NOMO-1 treated with DMSO at 0.1 percent for 48 hours (cell line): Measurements from ENCODE around the gene EXOC3L2.
A peak's percentile ranks its signal among the peaks of the same experiment; 100 is the strongest.
"Not testable (repeated sequence)": the region's sequence is repeated elsewhere in the genome, so short reads cannot be mapped to it uniquely, and the experiment has no call there.

Source experiments
- DNase-seq: peaks from one replicate; lab custom pipeline; 2025; ENCODE audit not compliant: unreplicated experiment; lab: John Stamatoyannopoulos, UW

Gene EXOC3L2

DNA sequence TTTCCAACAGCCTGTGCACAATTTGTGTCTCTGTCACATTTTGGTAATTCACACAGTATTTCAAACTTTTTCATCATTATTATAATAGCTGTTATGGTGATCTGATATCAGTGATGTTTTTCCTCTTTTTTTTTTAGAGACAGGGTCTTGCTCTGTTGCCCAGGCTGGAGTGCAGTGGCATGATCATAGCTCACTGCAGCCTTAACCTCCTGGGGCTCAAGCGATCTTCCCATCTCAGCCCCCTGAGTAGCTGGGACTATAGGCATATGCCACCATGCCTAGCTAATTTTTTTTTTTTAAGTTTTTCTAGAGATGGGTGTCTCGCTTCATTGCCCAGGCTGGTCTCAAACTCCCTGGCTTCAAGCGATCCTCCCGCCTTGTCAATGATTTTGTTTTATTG, 11.6 kb upstream of the EXOC3L2 start:
- DNase-seq = no peak

- DNase-seq = no peak
Measured at GRCh38 chr19:45255611-45256157, 10.5 kb upstream of the EXOC3L2 start.

- no peak for DNase-seq
Measured at GRCh38 chr19:45254044-45254531, 8.9 kb upstream of the EXOC3L2 start.

DNA sequence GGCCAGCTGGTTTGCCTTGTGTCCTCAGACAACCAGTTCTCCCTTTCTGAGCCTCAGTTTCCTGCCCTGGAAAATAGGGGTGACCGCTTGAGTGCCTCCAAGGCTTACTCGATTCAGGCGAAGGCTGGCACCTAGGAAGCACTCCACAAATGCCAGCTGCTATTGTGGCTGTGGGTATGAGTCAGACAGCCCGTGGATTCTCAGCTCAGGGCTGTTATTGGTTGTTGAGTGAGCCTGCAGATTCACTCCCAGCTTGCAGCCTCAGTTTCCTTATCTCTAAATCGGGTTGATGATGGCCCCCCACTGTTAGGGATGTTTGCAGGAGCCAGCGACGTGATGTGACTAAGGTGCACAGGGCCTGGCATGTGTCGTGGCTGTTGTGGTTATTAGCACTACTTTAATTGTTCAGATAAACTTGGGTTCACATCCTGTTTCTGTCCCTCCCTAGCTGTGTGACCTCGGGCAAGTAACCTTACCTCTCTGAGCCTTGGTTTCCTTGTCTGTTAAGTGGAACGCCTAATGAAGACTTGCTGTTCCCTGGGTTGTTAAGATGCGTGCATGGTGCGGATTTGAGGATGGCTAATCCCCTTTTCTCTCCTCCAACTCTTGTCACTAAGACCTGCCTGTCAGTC, 8.3 kb upstream of the EXOC3L2 start:
- peak; percentile 10 for DNase-seq

DNA sequence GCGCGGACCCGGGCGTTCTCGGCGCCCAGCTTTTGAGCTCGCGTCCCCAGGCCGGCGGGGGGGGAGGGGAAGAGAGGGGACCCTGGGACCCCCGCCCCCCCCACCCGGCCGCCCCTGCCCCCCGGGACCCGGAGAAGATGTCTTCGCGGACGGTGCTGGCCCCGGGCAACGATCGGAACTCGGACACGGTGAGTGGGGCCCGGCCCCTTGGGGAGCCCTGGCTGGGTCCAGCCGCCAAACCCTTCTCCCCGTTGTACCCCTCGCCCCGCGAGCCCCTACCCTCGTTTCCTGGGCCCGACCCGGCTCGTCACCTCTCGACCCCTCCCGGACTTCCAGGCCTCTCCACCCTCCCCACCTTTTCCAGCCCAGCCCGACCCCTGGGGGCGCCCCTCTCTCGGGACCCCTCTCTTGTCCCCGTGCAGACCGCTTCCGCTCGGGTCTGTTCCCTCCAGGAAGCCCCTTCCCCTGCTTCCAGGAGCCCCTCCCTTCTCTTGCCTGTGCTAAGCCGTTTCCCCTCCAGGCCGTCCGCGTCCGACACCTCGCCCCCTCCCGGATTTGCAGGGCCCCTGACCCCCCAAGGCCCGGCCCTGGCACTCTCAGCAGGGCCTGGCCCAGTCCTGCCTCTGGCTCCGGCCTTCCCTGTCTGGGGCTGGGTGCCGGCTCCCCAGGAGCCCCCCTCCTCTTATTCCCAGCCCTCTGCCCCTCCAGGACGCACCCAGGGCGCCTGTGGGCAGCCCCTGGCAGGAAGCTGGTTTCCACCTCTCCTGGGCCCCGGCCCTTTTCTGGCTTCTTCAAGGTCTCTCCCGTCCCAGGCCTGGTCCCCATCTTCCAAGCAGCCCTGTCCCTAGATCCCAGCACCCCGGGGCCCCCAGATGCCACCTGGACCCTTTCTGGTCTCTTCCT, 6.5 kb upstream of the EXOC3L2 start:
- DNase-seq = no peak

DNA sequence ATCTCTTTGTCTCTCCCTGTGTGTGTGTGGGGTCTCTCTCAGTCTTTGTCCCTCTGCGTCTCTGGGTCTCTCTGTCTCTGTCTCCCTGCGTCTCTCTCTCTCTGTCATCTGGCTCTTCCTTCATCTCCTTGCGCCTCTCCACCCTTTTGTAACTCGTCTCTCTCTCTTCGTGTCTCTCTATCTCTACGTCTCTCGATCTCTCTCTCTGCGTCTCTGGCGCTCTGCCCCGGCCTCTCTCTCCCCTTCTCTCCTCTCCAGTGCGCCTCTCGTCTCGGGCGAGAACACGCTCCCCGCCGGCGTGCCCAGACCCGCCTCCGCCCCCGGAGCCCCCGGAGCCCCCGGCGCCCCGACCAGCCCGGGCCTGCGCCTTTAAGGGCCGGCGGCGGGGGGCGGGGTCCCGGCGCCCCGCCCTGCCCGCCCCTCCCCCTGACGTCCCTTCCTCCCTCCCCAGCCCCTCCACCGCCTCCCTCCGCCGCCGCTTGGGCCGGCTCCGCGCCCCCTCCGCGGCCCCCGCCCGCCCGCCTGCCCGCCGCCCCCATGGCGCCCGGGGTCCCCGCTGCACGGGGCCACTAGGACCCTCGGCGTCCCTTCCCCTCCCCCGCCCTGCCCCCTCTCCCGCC, 5.7 kb upstream of the EXOC3L2 start, which contains the start of gene MARK4:
TSS of gene MARK4 (plus strand) at position 440 of the 620 bp plus-strand sequence. CDS start 318 bp downstream, outside the sequence.
- peak; percentile 60 for DNase-seq

- DNase-seq = no peak
Measured at GRCh38 chr19:45250216-45250831, 5.1 kb upstream of the EXOC3L2 start.

DNA sequence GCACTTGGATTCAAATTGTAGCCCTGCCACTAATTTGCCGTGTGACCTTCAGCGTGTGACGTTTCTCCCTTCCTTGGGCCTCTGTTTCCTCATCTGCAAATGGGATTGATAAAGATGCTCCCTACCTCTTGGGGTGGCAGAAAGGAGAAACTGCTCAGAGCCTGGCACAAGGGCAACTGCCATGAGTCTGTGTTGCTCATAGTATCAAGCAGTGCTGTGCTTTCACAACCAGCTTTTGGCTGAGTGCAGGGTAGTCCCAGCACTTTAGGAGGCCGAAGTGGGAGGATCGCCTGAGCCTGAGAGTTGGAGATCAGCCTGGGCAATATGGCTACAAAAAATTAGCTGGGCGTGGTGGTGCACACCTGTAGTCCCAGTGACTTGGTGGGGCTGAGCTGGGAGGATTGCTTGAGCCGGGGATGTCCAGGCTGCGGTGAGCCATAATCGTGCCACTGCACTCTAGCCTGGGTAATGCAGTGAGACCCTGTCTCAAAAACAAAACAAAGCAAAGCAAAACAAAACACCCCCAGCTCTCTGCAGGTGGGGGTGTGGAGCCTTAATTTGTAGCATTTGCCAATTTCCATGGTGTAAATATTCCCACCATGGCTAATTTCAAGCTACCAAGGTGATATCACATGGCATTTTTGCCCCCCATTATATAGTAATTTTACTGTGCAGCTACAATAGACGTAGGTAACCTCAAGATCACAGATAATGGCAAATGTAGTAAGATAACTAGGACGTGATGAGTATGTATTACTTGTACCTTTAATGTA, 4.2 kb upstream of the EXOC3L2 start:
- no peak for DNase-seq

GRCh38 chr19:45247136-45247535, 1.9 kb upstream of the EXOC3L2 start:
- DNase-seq = no peak

GRCh38 chr19:45245826-45246225, 619 bp upstream of the EXOC3L2 start:
- DNase-seq = no peak

GRCh38 chr19:45244133-45244794, 943 bp downstream of the EXOC3L2 start:
- DNase-seq = no peak

DNA sequence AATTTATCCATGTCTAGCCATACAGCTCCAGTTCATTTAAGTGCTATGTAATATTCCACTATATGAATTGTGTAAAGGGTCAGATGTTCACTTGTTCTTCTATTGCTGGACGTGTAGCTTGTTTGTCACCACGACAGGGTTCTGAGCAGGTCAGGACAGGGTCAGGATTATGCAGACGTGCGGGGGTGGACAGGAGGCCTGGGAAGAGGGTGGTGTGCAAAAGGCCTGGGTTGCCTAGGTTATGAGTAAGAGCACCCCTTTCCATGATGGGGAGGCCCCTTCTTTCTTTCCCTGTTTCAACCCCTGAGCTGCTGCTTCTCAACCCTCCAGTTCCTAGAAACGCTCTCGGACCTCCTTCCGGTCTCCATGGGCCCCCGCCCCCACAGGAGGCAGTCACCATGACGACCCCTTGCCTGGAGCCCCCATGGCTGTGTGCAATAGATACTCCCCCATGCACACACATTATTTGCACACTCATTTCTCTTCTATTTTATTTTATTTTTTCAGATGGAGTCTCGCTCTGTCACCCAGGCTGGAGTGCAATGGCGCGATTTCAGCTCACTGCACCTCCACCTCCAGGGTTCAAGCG, 2.0 kb downstream of the EXOC3L2 start:
- no peak for DNase-seq

- DNase-seq = no peak
Measured at GRCh38 chr19:45238556-45238955, 6.7 kb downstream of the EXOC3L2 start.

GRCh38 chr19:45235485-45235884, 9.7 kb downstream of the EXOC3L2 start:
- no peak for DNase-seq

DNA sequence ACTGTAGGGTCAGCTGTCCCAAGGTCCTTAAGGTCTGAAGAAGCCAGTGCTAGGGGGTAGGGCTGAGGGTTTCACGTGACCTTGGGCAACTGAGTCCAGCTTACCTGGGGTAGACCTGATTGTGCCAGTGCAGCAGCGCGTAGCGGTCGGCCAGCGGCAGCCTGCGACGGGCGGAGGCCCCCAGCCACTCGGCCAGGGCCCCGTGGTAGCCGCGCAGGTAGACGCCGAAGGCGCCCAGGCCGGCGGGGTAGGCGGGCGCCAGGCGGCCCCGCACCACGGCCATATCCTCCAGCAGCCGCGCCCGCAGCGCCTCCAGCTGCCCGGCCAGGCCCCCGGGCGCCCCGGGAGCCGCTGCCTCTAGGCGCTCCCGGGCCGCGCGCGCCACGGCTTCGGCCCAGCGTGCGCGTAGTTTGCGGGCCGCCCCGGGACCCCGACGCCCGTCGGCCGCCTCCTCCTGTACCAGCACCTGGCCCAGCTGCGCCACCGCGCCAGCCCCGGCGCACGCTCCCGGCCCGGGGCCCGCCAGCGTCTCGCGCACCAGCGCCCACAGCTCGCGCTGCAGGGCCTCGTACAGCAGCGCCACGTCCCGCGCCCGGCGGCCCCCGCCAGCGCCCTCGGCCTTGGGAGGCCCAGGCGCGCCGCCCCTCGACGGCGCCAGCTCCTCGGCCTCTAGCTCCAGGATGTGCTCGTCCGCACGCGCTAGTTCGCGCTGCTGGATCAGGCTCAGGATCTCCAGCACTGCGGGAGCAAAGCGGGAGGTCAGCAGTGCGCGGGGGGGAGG, 10.9 kb downstream of the EXOC3L2 start:
- no peak for DNase-seq

GRCh38 chr19:45231891-45232290, 13.3 kb downstream of the EXOC3L2 start:
- DNase-seq = no peak

- DNase-seq = not testable (repeated sequence)
Measured at GRCh38 chr19:45229056-45229455, 16.2 kb downstream of the EXOC3L2 start.

DNA sequence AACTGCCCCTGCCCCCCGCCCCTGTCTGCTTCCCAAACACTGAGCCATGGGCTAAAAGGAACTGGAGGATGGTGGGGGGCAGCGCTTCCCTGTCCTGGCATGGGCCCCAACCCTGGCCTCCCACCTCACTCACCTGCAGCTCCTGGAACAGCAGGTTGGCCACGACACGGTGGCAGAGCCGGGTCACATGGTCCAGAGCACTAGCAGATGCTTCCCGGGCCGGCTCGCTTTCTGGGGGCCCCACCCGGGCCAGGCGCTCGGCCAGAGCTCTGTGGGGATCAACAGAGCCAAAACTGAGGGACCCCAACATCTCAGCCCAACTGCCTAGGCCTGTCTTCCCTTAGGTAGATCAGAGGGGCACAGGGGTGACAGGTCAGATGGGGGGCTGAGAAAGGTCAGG, 20.6 kb downstream of the EXOC3L2 start:
- DNase-seq = no peak
